ENCODE data around the gene APOL6. TPM values are rescaled to one million over a fixed set of nuclear protein-coding genes. Genes with fewer than 3 reads are reported as not detected.
"Not testable (repeated sequence)": the region's sequence is repeated elsewhere in the genome, so short reads cannot be mapped to it uniquely, and the experiment has no call there.

The APOL6 gene
- polyA plus RNA-seq, 3 donors, result 3.0 to 4.2 (median 3.6) TPM

DNA sequence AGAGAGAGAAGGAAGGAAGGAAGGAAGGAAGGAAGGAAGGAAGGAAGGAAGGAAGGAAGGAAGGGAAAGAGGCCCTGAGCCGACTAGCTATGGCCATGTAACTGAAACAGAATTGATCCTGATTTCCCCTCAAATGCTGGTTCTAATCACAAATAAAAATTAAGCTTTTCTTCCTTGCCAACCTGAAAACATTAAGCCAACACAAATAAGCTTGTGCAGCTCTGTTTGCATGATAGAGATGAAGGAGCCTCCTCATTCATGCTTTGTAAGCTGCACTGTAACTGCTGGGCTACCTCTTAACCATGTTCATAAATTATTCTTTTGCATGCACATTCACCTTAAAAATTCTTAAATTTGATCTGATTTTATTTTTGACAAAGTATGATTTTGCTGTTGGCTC lies 41.8 kb downstream of the APOL6 start:
- no peak for DNase-seq (ENCODE audit: extremely low read depth in 1 of 11, low read depth in 9 of 11, low spot score in 4 of 11)

DNA sequence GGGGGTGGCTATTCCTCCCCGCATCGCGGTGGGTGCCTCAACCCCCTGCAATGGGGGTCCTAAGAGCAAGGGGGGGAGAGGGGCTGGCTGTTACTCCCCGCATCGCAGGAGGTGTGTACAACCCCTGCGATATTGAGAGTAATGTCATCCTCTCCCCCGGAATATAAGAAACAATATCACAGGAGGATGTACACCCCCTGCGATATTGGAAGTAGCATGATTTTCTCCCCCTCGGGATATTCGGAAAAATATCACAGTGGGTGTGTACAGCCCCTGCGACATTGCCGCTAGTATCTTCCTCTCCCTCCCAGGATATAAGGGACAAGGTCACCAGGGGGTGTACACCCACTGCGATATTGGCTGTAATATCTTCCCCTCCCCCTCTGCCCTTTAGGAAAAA lies 47.0 kb downstream of the APOL6 start:
- no peak for DNase-seq (ENCODE audit: extremely low read depth in 1 of 11, low read depth in 9 of 11, low spot score in 4 of 11)

DNA sequence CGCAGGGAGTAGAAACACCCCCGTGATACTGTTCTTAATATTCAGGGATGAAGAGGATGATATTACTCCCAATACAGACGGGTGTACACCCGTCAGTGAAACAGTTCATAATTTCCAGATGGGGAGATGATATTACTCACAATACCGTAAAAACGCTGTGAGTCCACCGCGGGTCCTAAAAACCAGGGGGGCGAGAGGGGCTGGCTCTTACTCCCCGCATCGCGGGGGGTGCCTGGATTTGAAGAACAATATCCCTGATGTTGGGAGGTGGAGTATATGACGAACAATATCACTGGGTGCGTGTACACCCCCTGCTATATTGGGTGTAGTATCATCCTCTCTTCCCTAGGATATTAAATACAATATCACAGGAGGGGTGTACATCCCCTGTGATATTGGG lies 48.9 kb downstream of the APOL6 start:
- DNase-seq (ENCODE audit: extremely low read depth in 1 of 11, low read depth in 9 of 11, low spot score in 4 of 11), result no peak

DNA sequence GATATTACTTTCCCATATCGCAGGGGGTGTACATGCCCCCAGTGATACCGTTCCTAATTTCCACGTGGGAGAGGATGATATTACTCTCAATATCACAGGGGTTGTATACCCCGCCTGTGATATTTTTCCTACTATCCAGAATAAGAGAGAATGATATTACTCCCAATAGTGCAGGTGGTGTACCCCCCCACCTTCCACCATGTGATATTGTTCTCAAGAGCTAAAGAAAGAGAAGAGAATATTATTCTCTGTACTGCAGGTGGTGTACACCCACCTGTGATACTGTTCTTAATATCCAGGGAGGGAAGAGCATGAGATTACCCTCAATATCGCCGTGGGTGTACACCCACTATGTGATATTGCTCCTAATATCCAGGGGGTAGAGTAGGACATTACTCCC lies 51.6 kb downstream of the APOL6 start:
- DNase-seq (ENCODE audit: extremely low read depth in 1 of 11, low read depth in 9 of 11, low spot score in 4 of 11), result not testable (repeated sequence)

DNA sequence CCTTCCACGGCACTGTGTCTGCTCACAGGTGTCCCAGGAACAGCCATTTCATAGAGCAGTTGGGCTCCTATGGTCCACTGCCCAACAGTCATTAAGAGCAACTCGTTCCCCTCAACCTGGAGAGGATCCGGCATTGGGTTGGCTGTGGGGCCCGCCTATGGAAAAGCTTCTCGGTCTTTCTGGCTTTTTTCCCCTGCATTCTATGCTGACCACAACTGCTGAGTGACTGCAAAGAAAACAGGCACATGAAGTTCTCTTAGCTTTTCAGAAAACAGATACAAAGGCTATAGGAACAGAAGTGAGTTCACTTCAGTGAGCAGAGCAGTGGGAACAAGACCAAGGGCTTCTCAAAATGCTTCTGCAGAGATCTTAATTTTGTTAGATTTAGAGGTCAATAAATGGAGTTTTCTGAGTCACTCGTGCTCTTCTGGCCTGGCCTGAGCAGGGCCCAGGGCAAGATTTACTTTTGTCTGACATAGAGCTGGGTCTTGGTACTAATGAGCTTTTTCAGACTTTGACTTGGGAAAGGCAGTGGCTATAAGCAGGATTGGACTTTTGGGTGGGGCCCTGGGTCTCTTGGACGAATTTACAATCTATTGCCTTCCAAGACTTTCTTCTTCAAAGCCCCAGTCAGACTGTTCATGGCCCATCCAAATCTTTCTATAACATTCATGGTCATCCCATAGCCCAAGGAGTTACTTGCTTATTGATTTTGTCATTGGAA lies 55.8 kb downstream of the APOL6 start:
- no peak for DNase-seq (ENCODE audit: extremely low read depth in 1 of 11, low read depth in 9 of 11, low spot score in 4 of 11)

DNA sequence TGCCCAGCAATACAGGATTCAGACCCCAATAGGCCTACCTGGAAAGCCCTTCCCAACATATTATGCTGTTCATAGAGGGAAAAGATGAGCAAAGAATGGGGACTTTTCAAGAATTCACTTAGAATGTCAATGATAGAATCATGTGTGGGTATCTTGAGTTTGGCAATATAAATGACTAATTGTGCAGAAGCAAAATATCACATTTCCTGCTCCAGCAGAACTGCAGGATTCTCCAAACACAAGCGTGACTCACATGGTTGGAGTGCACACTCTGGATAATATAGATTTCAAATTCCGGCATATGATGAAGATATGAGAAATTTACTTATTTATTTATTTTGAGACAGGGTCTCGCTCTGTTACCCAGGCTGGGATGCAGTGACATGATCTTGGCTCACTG lies 56.9 kb downstream of the APOL6 start:
- no peak for DNase-seq (ENCODE audit: extremely low read depth in 1 of 11, low read depth in 9 of 11, low spot score in 4 of 11)

DNA sequence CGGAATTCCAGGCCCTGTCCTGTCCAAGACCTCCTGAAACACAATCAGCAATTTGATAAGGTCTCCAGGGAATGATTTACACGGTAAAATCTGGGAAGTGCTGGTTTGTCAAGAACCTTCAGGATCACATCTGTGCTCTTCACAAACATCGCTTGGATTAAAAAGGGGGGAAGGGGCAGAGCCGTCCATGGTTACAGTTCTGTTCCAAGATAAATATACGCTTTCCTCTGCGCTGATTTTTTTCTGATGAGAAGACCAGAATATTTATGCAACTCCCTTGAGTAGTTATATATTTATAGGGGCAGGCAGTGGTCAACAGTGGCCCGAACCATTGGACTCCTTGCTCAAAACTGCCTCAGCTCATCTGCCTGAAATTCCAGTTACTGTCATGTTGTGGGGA lies 60.2 kb downstream of the APOL6 start:
- DNase-seq (ENCODE audit: extremely low read depth in 1 of 11, low read depth in 9 of 11, low spot score in 4 of 11), result no peak

DNA sequence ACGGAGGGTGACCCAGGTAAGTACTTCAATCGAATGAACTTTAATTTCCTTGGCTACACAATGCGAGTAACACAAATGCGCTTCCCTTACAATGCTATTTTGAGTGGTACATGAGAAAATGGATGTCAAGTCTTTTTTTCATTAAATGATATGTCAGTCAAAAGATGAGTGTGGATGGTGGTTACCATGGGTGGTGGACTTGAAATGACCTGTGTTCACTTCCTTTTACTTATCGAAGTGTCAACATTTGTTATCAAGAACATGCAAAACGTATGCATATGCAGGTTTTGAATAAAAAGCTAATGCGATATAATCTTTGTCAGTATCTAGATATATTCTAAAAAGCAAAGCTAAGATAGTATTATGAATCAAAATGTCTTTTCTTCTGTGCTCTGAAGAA lies 60.7 kb downstream of the APOL6 start:
- DNase-seq (ENCODE audit: extremely low read depth in 1 of 11, low read depth in 9 of 11, low spot score in 4 of 11), result no peak

DNA sequence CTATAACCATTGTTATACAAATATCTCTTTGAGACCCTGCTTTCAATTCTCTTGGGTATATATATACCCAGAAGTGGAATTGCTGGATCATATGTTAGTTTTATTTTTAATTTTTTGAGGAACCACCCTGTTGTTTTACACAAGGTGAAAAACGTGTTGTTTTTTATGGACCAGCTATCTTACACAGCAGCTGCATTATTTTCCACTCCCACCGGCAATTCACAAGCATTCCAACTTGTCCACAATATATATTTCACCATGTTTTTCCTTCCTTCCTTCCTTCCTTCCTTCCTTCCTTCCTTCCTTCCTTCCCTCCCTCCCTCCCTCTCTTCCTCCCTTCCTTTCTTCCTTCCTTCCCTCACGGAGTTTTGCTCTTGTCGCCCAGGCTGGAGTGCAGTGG lies 63.1 kb downstream of the APOL6 start:
- DNase-seq (ENCODE audit: extremely low read depth in 1 of 11, low read depth in 9 of 11, low spot score in 4 of 11), result no peak

DNA sequence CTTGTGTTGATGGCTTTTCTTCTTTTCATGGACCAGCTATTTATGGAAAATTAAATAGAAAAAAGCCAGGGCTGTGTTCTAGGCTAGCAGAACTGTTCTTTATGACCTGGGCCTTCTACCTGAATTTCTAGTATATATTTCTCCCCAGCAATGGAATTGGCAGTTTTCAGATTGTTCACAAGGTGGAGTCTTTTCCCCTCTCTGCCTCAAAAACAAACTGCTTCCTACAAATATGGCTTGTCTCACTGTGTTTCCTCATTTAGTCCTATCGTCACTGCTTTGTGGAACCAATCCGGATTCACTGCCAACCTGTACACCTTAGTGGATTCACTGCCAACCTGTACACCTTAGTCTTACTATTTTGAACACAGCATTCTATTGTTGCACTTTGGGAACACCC lies 64.4 kb downstream of the APOL6 start:
- DNase-seq (ENCODE audit: extremely low read depth in 1 of 11, low read depth in 9 of 11, low spot score in 4 of 11), result no peak

DNA sequence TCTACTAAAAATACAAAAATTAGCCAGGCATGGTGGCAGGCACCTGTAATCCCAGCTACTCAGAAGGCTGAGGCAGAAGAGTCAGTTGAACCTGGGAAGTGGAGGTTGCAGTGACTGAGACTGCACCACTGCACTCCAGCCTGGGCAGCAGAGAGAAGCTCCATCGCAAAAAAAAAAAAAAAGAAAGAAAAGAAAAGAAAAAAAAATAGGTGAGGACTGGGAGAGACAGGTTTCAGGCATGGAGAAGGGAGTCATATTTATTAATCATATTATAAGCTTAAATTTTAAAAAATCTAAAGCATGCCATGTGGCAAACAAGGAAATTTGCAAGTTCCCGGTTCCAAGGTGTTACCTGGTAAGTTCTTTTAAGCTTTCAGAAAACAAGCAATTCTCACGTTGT lies 69.3 kb downstream of the APOL6 start, which contains the start of gene APOL5:
Gene APOL5, plus strand, starts transcription at position 301 of the 400 bp plus-strand sequence. Its CDS starts 0 bp downstream, at position 301.
- no peak for DNase-seq (ENCODE audit: extremely low read depth in 1 of 11, low read depth in 9 of 11, low spot score in 4 of 11)

Other genes with a start within 250 kb of the APOL6 start
- 10 to 100 TPM; 65.1 to 88.3 (median 72.0) TPM for gene MCM5, start 248.3 kb upstream of the APOL6 start, polyA plus RNA-seq (ENCODE audit: insufficient read length in 3 of 3)
- 1 to 10 TPM; 2.1 to 2.2 (median 2.1) TPM for gene RASD2, start 107.6 kb upstream of the APOL6 start, polyA plus RNA-seq (ENCODE audit: insufficient read length in 3 of 3)
- under 1 TPM in 1 of 3 donors, not detected in 2; 0.47 TPM for gene MB, start 31.1 kb upstream of the APOL6 start, polyA plus RNA-seq (ENCODE audit: insufficient read length in 3 of 3)
- under 1 TPM in 1 of 3 donors, not detected in 2; 0.09 TPM for gene APOL5, start 69.4 kb downstream of the APOL6 start, polyA plus RNA-seq (ENCODE audit: insufficient read length in 3 of 3)

Data from renal cortex interstitium (tissue), 11 donors.